ENCODE results near the gene ACSS1. TPM values are rescaled to one million over a fixed set of nuclear protein-coding genes. Genes with fewer than 3 reads are reported as not detected.

ACSS1 gene
- total and polyA plus RNA-seq, 2 of the 8 experiments (the other 6 are each of a cell fraction or from before 2014, with no cell fraction given), result 2.6 to 3.4 TPM

DNA sequence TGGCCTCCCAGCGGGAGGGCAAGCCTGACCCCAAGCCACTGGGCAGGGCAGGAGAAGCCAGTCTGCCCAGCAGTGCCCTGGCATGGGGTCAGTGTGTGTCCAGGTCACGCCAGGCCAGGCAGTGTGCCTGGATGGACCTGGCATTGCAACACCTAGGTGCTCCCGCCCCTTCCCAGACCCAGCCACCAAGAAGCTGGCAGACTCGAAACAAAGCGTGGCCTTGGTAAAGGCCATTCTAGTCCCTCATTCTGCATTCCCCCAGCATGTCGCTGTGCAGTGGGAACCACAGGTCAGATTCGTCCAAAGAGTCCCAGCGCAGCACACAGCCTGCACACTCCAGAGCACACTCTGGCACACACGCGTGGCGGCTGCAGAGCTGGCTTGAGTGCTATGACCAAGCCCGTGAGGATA, 46.1 kb downstream of the ACSS1 start (continued):
- TF ChIP-seq POLR2A (IDR thresholded peaks at IDR 0.05; ENCODE audit: control extremely low read depth in 1 of 2, low read depth in 2 of 2, low read length in 2 of 2), result no peak
- TF ChIP-seq KDM4A (IDR thresholded peaks at IDR 0.05; ENCODE audit: low read depth, low read length, severe bottlenecking), result no peak
- no peak for TF ChIP-seq NRF1 (IDR thresholded peaks at IDR 0.05; ENCODE audit: low read depth, low read length)
